RCC 7860 (cell line): ENCODE measurements around the gene SORCS2.

Experiments used
- DNase-seq: peaks from one replicate; pipeline ENCODE4 v3.0.0-alpha.2; 2015; ENCODE audit warnings: low spot score
- FAIRE-seq: peaks from 2 replicates; lab custom pipeline; 2012; peaks lifted over from hg19 to GRCh38; lab: Jason Lieb, UNC

Gene SORCS2

DNA sequence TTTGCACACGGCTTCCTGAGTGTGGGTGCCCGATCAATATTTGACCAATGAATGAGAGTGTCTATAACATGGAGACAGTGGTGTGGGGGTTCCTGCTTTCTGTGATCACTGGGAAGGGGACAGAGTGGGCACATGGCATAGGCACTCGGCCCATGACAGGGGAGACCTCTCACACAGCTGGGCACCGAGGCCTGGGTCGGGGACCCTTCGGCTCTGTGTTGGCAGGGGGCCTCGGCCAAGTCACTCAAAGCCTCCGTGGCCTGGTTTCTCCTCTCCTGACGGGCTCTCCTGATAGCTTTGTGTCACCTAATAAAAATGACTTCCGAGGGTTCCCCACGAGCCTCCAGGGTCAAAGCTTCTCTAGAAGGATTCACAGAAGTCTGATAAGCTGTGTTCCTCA lies 286.3 kb downstream of the SORCS2 start:
- FAIRE-seq (no peak), DNase-seq (no peak)

DNA sequence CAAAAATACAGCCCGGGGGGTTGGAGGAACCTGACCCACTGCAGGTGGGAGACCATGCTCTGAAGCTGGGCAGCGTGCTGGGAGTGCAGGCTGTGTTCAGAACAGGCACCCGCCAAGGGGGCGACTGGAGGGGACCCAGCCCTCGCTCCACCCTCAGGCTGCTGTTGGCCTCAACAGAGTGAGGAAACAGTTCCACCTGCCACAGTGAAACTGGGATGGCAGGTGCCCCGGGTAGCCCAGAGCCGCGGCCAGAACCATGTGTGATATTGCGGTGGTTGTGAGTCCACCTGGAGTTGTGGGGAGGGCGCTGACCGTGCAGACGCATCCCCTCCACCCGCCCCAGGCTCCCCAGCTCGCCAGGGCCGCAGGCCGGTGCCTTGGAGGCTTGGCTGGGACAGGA lies 288.1 kb downstream of the SORCS2 start:
- DNase-seq (no peak), FAIRE-seq (no peak)

DNA sequence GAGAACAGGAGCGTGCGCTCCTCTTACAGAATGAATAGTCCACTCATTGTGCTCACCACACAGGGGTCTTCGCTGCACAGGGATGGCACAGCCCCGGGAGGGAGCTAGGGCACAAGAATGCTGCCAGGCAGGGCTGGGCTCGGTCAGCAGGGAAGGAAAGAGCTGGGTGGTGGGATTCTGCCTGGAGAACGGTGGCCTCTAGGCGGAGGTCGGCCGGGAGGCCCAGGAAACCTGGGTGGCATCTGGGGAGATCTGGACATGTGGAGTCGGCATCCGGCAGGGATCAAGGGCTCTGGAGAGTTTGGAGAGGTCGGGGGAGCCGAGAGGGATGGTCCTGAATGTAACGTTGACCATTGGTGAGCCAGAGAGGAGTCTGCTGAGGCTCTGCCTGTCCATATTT lies 288.9 kb downstream of the SORCS2 start:
- FAIRE-seq: no peak
- no peak for DNase-seq

DNA sequence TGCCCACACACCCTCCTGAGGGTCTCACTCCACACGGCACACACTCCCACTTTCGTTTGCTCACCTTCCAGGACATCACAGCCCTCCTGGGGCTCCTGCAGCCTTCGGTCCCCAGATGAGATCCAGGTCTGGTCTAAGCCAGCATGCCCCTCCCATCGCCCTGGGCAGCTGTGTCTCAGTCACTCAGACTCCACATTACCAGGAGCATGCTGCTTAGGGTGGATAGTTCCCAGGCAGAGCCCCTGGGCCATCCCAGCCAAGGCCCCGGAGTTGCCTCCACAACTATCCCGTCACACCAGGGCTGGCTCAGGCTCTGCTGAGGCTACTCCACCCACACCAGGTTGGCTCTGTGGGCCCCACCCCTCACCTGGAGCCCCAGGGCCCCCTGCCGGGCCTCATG lies 292.8 kb downstream of the SORCS2 start:
- DNase-seq (no peak), FAIRE-seq (no peak)

DNA sequence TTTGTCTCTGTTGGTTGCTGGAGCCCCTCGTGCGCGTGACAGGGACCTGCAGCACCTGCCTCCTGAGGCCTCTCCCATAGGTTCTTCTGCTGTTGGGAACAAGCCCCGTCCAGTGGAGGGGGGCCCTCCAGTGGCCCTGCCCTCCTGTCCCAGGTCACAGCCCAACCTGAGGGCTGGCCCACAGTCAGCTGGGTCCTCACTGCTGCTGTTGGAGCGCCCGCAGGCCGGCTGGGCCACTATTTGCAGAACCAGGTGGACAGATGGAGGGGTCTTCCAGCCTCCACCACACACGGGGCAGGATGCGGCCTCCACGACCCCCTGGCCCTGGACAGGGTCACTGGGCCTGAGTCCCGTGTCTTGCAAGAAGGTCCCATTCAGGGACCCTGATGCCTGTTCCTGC lies 293.8 kb downstream of the SORCS2 start:
- FAIRE-seq (no peak), DNase-seq (no peak)

DNA sequence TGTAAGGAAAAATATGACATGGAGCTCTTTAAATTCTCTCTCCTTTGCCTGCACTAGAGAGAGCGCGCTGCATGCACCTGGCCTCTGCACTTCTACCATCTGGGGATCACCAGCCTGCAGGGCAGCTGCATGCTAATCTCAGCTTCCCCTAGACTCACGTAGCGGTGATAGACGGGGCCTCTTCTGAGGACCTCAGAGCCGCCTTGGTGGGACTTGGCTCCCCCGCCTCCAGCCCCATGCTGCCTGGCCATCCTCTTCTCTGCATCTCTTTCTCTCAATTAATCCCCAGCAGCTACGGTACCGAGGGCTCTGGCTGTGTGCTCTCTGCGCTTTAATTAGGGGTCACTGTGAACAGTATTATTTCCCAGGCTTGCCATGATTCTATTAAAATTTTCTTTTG lies 295.2 kb downstream of the SORCS2 start:
- no peak for DNase-seq
- FAIRE-seq: no peak

DNA sequence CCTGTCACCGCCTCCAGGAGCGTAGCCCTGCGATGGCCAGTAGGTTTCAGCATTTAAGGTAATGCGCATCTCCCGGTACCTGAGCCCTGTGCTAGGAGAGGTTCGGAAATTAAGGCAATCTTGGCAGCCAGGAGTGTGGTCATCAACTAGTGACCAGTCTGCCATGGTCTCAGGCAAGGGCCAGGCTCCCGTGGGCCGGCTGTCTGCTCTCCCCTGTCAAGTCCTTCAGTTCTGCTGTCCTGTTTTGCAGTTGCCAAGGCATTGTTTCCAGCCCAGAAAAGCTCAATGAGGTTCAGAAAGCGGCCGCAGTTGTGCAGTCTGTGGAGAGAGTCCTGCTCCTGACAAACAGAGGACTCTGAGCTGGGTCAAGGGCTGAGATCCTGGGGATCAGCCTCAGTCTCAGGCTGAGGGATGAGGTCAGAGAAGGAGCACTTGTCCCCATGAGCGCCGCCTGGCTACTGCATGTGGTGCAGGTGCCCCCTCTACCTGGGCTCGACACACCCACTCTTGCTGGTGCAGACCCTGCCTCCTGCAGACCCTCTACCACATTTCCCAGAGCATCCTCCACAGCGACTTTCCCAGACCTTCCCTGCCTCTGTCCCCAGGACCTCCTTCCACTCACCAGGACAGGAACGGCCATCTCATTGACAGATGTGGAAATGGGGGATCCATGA lies 295.8 kb downstream of the SORCS2 start:
- DNase-seq: no peak
- FAIRE-seq: no peak

DNA sequence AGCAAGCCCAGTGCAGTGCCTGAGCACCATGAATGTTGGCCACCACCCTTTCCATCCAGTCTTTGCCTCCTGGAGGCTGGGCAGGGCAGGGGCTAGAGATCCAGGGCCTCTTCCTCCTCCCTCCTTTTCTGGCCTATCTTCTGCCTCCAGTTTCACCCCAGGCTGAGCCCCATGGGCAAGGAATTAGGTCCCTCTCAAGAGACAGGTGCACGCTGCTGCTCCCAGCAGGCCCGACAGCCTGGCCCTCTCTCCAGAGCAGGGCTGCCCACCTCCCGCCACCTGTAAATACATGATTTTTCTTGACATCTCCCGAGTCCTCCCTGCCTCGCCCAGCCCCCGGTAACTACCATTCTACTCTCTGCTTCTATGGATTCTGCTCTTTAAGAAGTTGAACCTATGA lies 299.6 kb downstream of the SORCS2 start:
- no peak for DNase-seq
- FAIRE-seq: no peak

DNA sequence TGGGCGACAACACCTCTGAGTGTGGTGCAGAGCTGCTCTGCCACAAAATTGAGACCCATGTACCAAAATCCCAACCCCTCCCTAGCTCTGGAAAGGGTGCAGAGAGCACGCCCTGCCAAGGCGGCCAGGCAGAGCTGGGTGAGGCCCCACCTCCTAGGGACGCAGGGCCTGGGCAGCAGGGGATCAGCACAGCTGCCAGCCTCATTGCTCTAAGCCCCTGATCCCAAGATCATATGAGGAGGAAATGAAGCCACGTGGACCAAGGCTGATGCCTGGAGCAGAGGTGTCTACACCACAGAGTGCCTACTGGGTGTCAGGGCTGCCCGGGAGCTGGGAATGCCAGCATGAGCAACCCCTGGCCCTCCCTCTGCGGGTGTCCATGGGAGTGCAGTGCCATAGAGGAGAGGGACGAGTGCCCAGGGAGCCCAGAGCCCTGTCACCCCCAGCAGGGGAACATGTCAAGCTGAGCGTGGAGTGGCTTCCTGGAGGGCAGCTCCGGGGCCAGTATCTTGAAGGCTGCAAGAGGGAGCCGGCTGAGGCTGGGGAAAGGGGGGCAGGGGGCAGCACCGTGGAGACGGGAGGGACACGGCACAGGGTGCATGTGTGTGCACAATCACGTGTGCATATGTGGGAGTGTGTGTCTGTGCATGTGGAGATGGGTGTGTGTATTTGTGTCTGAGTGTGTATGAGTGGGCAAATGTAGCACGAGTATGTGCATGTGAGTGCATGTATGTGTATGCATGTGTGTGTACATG lies 306.3 kb downstream of the SORCS2 start:
- no peak for FAIRE-seq
- no peak for DNase-seq

DNA sequence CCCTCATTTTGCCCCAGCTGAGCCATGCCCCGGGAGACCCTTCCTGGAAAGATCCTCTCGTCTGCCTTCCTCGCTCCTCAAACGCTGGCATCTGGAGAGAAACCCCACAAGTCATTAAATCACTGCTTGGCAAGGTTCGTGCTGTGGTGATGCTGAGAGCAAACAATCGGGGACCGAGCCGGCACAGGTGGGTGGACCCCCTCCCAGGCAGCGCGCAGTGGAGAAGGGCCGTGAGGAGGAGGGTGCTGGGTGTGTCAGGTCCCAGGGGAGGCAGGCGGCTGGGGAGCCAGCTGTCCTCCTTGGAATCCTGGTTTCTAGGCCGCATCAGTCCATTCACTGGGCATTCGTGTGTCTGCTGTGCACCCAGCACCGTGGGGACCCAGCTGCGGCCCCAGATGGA lies 307.3 kb downstream of the SORCS2 start:
- no peak for FAIRE-seq
- DNase-seq: no peak

DNA sequence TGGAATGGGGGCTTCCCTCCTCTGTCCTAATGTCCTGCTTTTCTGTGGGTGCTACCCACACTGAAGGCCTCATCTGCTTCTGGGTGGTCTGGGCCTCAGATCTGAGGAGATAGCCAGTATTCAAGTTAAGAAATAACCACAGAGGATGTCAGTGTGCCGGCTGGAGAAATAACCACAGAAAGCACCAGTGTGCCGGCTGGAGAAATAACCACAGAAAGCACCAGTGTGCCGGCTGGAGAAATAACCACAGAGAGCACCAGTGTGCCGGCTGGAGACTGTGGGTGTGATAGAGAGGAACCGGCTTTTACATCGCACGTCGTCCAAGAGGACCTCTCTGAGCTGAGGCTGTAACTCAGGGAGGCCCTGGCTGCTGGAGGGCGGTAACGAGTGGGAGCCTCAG lies 308.1 kb downstream of the SORCS2 start:
- FAIRE-seq: no peak
- DNase-seq: no peak

DNA sequence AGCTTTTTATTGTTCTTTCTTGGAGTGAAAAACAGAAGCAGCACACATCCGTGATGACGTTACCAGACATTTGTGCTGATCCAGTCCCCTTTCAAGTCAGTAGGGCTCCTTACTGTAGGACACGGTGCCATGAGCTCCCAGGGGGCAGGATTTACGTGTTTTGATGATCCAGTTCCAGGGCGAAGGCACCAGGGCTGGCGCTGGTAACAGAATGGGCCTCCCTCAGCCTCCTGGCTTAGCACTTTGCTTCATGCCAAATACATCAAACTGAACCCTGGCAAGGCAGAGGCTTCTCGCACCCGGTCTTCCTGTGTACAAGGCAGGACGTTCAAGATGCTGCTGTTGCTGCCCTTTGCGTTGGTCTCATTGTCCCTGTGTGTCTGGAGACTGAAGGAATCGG lies 309.0 kb downstream of the SORCS2 start:
- FAIRE-seq: no peak

DNA sequence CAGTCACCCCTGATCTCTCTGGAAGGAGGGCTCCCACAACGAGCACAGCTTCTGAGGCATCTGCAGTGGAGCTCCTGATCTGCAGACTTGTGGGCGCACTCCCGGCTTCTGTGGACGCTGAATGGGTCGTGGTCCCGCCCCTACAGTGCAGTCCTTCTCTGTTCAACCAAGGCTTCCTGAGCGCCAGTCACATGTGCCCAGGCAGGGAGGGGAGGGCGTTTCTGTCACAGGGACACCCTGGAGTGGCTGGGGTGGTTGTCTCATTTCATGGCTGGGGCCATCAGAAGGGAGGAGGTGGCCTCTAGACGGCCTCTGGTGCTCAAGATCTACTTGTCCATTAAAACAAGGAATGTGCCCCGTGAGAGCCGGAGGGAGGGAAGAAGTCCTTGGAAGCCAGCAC lies 309.5 kb downstream of the SORCS2 start:
- FAIRE-seq: no peak

More for the DNA sequence above, 309.0 kb downstream of the SORCS2 start:
- DNase-seq: no peak

DNA sequence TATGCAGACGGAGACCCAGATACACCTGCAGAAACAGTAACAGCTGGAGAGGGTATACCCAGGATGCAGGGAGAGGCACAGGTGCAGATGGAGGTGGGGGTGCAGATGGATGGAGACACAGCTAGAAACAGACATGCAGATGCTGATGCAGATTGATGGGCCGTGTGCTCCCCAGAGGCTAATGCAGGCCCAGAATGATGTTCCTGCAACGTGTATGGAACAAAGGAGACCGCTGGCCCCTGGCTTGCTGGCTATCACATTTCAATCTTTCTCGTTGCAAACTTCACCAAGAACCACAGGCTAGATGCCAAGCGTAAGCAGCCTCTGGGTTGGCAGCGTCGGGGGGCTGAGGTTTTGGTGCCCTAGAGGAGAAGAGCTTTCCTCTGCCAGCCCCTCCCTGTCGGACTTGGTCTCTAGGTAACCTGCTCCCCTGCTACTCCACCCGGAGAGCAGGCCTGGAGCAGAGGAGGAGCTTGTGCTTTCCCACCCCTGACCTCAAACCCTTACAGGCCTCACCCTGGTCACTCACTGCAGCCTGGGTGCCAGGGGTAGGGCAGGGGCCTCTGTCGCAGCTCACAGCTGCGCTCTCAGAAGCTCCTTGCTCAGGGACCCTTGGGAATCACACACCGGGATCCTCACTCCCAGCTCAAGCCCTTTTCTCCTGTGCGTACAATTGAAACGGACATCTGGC lies 311.4 kb downstream of the SORCS2 start:
- no peak for FAIRE-seq
- DNase-seq: no peak

More for the DNA sequence above, 309.5 kb downstream of the SORCS2 start:
- no peak for DNase-seq

DNA sequence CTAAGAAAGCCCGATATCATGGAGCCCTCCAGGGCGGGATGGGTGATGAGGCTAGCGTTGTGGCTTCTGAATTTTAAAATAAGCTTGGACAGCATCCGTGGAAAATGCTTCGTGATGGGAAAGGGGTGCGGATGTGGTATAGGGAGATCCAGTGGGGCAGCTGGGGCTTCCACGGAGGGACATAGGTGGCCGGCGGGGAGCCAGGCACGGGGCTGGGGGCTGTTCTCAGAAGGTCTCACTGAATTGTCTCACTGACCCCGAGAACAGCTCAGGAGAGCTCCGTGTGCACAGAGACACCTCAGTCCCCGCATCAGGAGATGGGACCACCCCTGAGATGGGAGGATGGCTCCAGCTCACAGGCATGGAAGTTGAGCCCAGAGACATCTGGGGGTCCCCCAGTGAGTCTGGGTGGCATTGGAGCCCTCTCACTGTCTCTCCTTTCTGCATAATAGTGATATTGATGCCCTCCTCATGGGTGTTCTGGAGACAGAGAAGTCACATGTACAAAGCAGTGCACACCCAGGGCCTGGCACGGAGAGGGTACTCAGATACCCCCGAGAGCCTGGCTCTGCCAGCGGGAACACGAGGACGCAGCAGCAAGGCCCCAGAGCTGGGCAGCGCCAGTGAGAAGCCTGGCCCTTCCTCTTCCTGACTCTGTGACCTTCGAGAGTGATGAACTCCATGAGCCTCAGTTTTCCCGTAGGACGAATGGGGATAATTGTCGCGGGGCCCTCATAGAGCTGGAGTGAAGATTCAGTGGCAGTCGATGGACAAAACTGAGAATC lies 313.0 kb downstream of the SORCS2 start:
- FAIRE-seq (no peak), DNase-seq (no peak)

DNA sequence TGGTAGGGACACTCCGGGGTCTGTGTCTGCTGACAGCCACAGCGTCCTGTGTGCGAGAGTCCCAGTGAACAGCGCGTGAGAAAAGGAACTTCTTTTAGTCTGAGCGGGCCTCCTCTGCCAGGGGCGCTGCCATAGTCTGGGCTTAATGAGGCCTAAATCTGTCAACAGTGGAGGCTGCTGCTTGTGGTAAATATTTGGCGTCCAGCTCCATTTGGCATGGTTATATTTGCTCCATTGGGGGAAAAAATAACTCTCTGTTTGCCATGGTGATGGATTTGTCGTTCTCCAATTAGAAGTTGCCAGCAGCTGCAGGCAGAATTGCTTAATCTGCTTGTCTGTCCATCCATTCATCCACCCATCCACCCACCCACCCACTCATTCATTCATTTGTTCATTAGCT lies 313.8 kb downstream of the SORCS2 start:
- no peak for DNase-seq
- FAIRE-seq: no peak

DNA sequence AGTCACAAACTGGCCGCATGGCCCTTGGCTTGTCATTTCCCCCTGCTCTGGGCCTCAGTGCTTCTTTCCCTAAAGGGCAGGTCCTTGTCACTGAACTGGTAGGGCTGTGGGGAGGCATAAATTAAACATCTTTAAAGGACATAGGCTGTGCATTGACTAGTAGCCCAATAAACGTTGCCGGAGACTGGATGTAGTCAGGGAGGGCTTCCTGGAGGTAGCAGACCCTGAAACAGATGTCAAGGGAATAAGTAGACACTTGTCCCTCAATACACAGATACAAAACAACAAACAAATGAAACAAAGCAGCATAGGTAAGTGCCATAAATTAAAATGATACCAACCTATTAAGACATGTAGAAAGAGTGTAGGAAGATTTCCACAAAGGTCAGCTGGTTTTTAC lies 314.2 kb downstream of the SORCS2 start:
- DNase-seq: no peak
- no peak for FAIRE-seq

DNA sequence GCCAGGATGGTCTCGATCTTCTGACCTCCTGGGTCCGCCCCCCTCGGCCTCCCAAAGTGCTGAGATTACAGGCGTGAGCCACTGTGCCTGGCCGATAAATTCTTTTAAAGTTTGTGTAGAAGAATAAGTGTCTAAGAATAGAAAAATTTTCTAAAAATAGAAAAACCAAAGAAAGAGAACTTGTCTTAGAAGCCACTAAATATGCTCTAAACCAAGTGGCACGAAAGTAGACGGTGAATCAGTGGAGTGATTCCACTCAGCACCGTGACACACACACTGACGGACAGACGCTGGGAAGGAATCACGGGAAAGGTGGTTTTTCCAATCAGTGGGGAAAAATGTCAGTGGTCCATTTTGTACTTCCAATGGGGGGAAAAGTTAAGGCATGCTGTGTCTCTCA lies 315.0 kb downstream of the SORCS2 start:
- no peak for FAIRE-seq
- DNase-seq: no peak

DNA sequence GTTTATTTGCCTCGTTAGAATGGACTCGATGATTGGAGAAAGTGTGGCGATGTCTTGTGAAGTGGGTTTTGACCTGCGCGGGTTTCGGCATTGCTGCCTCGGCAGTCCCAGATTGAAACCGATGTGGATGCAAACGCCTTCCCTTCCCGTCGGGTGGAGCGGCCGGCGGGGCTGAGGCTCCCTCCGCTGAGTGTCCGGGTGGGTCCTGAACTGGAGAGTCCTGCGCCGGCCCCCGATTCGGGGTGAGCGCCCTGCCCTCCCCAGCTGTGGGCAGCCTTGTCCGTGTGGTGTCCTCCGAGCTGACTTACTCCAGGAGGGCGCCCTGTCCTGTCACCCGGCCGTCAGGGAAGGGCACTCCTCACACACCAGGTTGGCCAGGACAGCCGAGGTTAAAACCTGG lies 317.7 kb downstream of the SORCS2 start:
- DNase-seq: no peak
- no peak for FAIRE-seq

DNA sequence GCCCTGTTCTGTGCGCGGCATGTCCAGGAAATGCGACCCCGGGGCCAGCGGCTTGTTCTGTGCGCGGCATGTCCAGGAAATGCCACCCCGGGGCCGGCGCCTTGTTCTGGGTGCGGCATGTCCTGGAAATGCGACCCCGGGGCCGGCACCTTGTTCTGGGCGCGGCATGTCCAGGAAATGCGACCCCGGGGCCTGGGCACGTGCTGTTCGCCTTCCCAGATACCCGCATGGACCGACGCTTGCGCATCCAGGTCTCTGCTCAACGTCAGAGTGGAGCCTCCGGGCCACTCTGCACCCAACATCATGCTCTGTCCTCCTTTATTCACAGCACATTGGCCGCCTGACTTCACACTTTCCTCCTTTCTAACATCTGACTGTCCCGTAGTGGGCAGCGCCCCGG lies 318.2 kb downstream of the SORCS2 start:
- FAIRE-seq: no peak
- DNase-seq: no peak

DNA sequence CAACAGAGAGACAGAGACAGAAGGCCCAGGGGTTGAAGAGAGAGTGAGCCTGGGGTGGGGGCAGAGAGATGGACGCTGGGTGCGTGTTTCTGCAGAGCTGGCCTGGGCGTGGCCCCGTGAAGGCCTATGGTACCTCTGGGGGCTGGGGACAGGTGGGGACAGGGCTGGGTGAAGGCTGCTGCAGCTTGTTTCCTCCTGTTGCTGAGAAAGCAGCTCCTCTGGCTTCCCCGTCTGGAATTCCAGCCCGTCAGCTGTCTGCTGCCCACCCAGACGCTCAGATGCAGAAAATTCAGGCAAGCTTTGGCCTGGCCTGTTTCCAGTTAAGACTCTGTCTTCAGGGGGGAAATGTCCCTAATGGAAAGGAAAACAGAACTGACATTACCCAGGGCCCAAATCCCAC lies 319.2 kb downstream of the SORCS2 start:
- FAIRE-seq: no peak
- no peak for DNase-seq
